ENCODE data around the gene ZCCHC7. TPM values are rescaled to one million over a fixed set of nuclear protein-coding genes. Genes with fewer than 3 reads are reported as not detected.

ZCCHC7 gene
- total and polyA plus RNA-seq, 10 of the 15 experiments (the other 5 are each of a cell fraction or from before 2014, with no cell fraction given), result 42.9 to 178 (median 53.3) TPM

- TF ChIP-seq, protein P1, sequence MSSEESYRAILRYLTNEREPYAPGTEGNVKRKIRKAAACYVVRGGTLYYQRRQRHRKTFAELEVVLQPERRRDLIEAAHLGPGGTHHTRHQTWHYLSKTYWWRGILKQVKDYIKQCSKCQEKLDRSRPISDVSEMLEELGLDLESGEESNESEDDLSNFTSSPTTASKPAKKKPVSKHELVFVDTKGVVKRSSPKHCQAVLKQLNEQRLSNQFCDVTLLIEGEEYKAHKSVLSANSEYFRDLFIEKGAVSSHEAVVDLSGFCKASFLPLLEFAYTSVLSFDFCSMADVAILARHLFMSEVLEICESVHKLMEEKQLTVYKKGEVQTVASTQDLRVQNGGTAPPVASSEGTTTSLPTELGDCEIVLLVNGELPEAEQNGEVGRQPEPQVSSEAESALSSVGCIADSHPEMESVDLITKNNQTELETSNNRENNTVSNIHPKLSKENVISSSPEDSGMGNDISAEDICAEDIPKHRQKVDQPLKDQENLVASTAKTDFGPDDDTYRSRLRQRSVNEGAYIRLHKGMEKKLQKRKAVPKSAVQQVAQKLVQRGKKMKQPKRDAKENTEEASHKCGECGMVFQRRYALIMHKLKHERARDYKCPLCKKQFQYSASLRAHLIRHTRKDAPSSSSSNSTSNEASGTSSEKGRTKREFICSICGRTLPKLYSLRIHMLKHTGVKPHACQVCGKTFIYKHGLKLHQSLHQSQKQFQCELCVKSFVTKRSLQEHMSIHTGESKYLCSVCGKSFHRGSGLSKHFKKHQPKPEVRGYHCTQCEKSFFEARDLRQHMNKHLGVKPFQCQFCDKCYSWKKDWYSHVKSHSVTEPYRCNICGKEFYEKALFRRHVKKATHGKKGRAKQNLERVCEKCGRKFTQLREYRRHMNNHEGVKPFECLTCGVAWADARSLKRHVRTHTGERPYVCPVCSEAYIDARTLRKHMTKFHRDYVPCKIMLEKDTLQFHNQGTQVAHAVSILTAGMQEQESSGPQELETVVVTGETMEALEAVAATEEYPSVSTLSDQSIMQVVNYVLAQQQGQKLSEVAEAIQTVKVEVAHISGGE (CRISPR knock-in tag; IDR thresholded peaks at IDR 0.05), result no peak
- TF ChIP-seq KAT2A (conservative IDR thresholded peaks at IDR 0.05; ENCODE audit: control insufficient read depth, low read depth, low read length), result no peak
- no peak for TF ChIP-seq SIN3A (IDR thresholded peaks at IDR 0.05; ENCODE audit: low read depth, low read length)
- TF ChIP-seq, protein P2, sequence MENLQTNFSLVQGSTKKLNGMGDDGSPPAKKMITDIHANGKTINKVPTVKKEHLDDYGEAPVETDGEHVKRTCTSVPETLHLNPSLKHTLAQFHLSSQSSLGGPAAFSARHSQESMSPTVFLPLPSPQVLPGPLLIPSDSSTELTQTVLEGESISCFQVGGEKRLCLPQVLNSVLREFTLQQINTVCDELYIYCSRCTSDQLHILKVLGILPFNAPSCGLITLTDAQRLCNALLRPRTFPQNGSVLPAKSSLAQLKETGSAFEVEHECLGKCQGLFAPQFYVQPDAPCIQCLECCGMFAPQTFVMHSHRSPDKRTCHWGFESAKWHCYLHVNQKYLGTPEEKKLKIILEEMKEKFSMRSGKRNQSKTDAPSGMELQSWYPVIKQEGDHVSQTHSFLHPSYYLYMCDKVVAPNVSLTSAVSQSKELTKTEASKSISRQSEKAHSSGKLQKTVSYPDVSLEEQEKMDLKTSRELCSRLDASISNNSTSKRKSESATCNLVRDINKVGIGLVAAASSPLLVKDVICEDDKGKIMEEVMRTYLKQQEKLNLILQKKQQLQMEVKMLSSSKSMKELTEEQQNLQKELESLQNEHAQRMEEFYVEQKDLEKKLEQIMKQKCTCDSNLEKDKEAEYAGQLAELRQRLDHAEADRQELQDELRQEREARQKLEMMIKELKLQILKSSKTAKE (IDR thresholded peaks at IDR 0.05; ENCODE audit: low read depth, poor library complexity, severe bottlenecking), result no peak
- no peak for TF ChIP-seq SRF (IDR thresholded peaks at IDR 0.05; ENCODE audit: low read depth in 2 of 2, low read length in 2 of 2)
Measured at GRCh38 chr9:37335238-37335637, 214.9 kb downstream of the ZCCHC7 start (continued).

DNA sequence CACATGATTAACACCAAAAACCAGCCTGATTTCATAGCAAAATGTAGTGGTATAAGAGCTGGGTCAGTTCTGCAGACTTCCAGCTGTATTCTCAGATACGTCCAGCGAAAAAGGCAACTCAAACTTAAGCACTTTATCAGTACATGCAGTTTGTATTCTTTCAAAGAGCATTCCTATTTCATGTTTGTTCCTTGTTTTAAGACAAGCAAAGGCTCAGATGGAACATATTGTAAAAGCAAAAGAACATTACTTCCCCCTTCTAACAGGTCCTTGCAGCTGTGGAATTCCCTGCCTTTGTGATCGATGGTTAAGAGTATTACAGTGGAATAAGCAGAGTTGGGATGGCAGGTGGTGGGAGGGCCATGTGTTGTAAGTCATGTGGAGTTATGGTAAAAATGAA lies 215.8 kb downstream of the ZCCHC7 start:
- in situ Hi-C loops (cut with MboI) (no loop called here), intact Hi-C loops (cut with micrococcal nuclease; ENCODE audit: unreplicated experiment) (no loop called here)
- no peaks in the 10 kb centered on the region for H3K27me3 ChIP-seq (replicated peaks in 1 of 2; ENCODE audit: control insufficient read depth in 2 of 2, insufficient read depth in 2 of 2, low read length in 1 of 2)
- 4% methylated on average over 3 of the region's 3 CpGs for WGBS (ENCODE audit: insufficient coverage, insufficient replicate concordance, low lambda C conversion rate, missing lambda C conversion rate)
- H3K9ac ChIP-seq (ENCODE audit: control insufficient read depth, insufficient read depth, low read length), result no peak overlapping the region
- ChIA-PET CTCF (interaction anchor here (1.1 to 4.6 kb wide), 6 partner anchors 10 to 463 kb away, joined by 3 to 38 read pairs (median 10); no protein-coding TSS in a partner anchor), POLR2A (interaction anchor here (0.7 to 2.7 kb wide), 11 partner anchors 9 to 352 kb away, joined by 3 to 17 read pairs (median 3); no protein-coding TSS in a partner anchor), SMC1A (ENCODE audit: uncharacterized antibody, unreplicated experiment) (interaction anchor here (0.6 to 3.0 kb wide), 15 partner anchors 8 to 343 kb away, joined by 3 to 37 read pairs (median 4); no protein-coding TSS in a partner anchor), RAD21 (ENCODE audit: unreplicated experiment) (interaction anchor here (0.6 to 2.6 kb wide), 11 partner anchors 10 to 340 kb away, joined by 3 to 11 read pairs (median 5); no protein-coding TSS in a partner anchor)
- ATAC-seq, result peak; percentile 14
- H3K9me3 ChIP-seq (replicated peaks; ENCODE audit: control insufficient read depth, insufficient read depth, low read length), result no peaks in the 10 kb centered on the region
- H2AFZ ChIP-seq (ENCODE audit: control insufficient read depth, low read depth, low read length), result no peak overlapping the region
- H3K36me3 ChIP-seq (ENCODE audit: control insufficient read depth in 2 of 2, insufficient read depth in 2 of 2, low read length in 1 of 2), result no peaks in the 10 kb centered on the region; a peak in 1 of 4 replicates
- H3K27ac ChIP-seq (ENCODE audit: control insufficient read depth, insufficient read depth), result peak overlapping the region; percentile 47; the same call in 1 of the 2 replicates
- FAIRE-seq, result peak; percentile 27
- peaks cover 2% of the 10 kb centered on the region for H3K79me2 ChIP-seq (ENCODE audit: control insufficient read depth, insufficient read depth, low read length)
- peak overlapping the region; percentile 34; the same call in 1 of the 2 replicates for H3K4me2 ChIP-seq (ENCODE audit: control insufficient read depth, insufficient read depth)
- BruUV-seq (replicated peaks), result no TSS peak
- peak overlapping the region; percentile 3; the same call in 1 of the 2 replicates for H3K4me3 ChIP-seq
- DNase-seq (ENCODE audit: low read depth, low spot score), result no peak
- peaks cover 26% of the 10 kb centered on the region for H3K4me1 ChIP-seq (ENCODE audit: control insufficient read depth, insufficient read depth, low read length)
- no peaks in the 10 kb centered on the region for H4K20me1 ChIP-seq (ENCODE audit: control insufficient read depth, insufficient read depth)
- TF ChIP-seq REST (IDR thresholded peaks at IDR 0.05; ENCODE audit: low read depth, low read length), result no peak
- TF ChIP-seq RCOR1 (conservative IDR thresholded peaks at IDR 0.05; ENCODE audit: low read depth, low read length), result no peak
- TF ChIP-seq IKZF1 (conservative IDR thresholded peaks at IDR 0.05), result no peak
- no peak for TF ChIP-seq NFXL1 (IDR thresholded peaks at IDR 0.05; ENCODE audit: borderline replicate concordance)
- TF ChIP-seq BCL3 (IDR thresholded peaks at IDR 0.05; ENCODE audit: borderline replicate concordance, insufficient read depth, low read depth, low read length, poor library complexity, severe bottlenecking), result no peak
- TF ChIP-seq BCL11A (IDR thresholded peaks at IDR 0.05; ENCODE audit: low read depth, low read length), result no peak

All from GM12878 (cell line).